IMR-90 (cell line): ENCODE measurements around the gene NR2F2. TPM values are rescaled to one million over a fixed set of nuclear protein-coding genes. Genes with fewer than 3 reads are reported as not detected.

Experiments used
- ATAC-seq: fragments of 200-7000 bp; cut with Tn5 transposase; 2 replicates; pipeline ENCODE4 v1.9.1; 2020; ENCODE audit warnings: low read depth, mild to moderate bottlenecking, moderate library complexity
- BruUV-seq: library from RNA; stranded (reverse); fragments of 400-500 nt; replicated peaks from 2 replicates; lab custom pipeline; 2021; lab: Mats Ljungman, UMichigan
- CTCF ChIA-PET: fragments of 300-600 bp; formaldehyde crosslinking; extraction: SDS; loops from one replicate; lab custom pipeline; 2021; ENCODE audit warnings: antibody characterized with exemption; lab: Yijun Ruan, JAX
- POLR2A ChIA-PET: fragments of 300-600 bp; sonication (Branson Sonifier 250); formaldehyde crosslinking; loops from one replicate; lab custom pipeline; 2022; ENCODE audit warnings: antibody characterized with exemption; ENCODE audit not compliant: unreplicated experiment; lab: Charles Lee
- DNase-seq: peaks from one replicate; pipeline ENCODE4 v3.0.0; 2013
- H2AFZ ChIP-seq: replicated peaks from 2 replicates; pipeline ENCODE3; 2013; ENCODE audit warnings: low read length, mild to moderate bottlenecking; ENCODE audit not compliant: poor library complexity
- H2AK5ac ChIP-seq: 2 replicates; pipeline ENCODE4 v1.6.1; 2013; ENCODE audit warnings: low read depth, low read length, inconsistent platforms
- H2AK9ac ChIP-seq: replicated peaks from 2 replicates; pipeline ENCODE3; 2013; ENCODE audit warnings: mild to moderate bottlenecking, low read depth, low read length, moderate library complexity; ENCODE audit not compliant: poor library complexity
- H2BK120ac ChIP-seq: 2 replicates; pipeline ENCODE4 v1.6.1; 2013; ENCODE audit warnings: low read depth, low read length, inconsistent platforms
- H2BK15ac ChIP-seq: 3 replicates; pipeline ENCODE4 v1.6.1; 2013; ENCODE audit warnings: low read depth, low read length, inconsistent platforms
- H2BK20ac ChIP-seq: 2 replicates; pipeline ENCODE4 v1.6.1; 2013; ENCODE audit warnings: low read depth, mild to moderate bottlenecking, inconsistent platforms, low read length, moderate library complexity
- H2BK5ac ChIP-seq: 2 replicates; pipeline ENCODE4 v1.6.1; 2013; ENCODE audit warnings: mild to moderate bottlenecking, low read depth, low read length, inconsistent platforms; ENCODE audit not compliant: poor library complexity, severe bottlenecking
- H3K14ac ChIP-seq: replicated peaks from 2 replicates; pipeline ENCODE4 v1.6.1; 2013; ENCODE audit warnings: low read depth, low read length, inconsistent platforms
- H3K18ac ChIP-seq: 2 replicates; pipeline ENCODE4 v1.6.1; 2013; ENCODE audit warnings: low read depth, low read length, control low read depth
- H3K23ac ChIP-seq: 2 replicates; pipeline ENCODE4 v1.6.1; 2013; ENCODE audit warnings: low read depth, low read length, inconsistent platforms
- H3K27ac ChIP-seq: 2 replicates; pipeline ENCODE4 v1.5.1; 2013; ENCODE audit warnings: mild to moderate bottlenecking, control low read depth, low read length; ENCODE audit not compliant: insufficient read depth
- H3K27me3 ChIP-seq: 2 replicates; pipeline ENCODE4 v1.6.1; 2013; ENCODE audit warnings: low read length; ENCODE audit not compliant: control insufficient read depth, insufficient read depth
- H3K36me3 ChIP-seq: 2 replicates; pipeline ENCODE4 v1.6.1; 2013; ENCODE audit warnings: low read length, mixed read lengths; ENCODE audit not compliant: control insufficient read depth, insufficient read depth
- H3K4ac ChIP-seq: 2 replicates; pipeline ENCODE4 v1.6.1; 2013; ENCODE audit warnings: low read depth, low read length, inconsistent platforms
- H3K4me1 ChIP-seq: 2 replicates; pipeline ENCODE4 v1.6.1; 2013; ENCODE audit warnings: low read length, mixed read lengths; ENCODE audit not compliant: control insufficient read depth, insufficient read depth
- H3K4me2 ChIP-seq: 2 replicates; pipeline ENCODE4 v1.6.1; 2013; ENCODE audit warnings: low read depth, mild to moderate bottlenecking, control low read depth, low read length, moderate library complexity
- H3K4me3 ChIP-seq: 2 replicates; pipeline ENCODE4 v1.5.1; 2013; ENCODE audit warnings: low read depth, mild to moderate bottlenecking, control low read depth, low read length, moderate library complexity; ENCODE audit not compliant: insufficient read depth
- H3K56ac ChIP-seq: 2 replicates; pipeline ENCODE4 v1.6.1; 2013; ENCODE audit warnings: low read length, inconsistent platforms; ENCODE audit not compliant: insufficient read depth; ENCODE audit errors: extremely low read depth
- H3K79me1 ChIP-seq, 2 experiments: 2 replicates each; pipeline ENCODE4 v1.6.1; 2013; ENCODE audit warnings: low read length in 2 of 2, inconsistent platforms in 1 of 2, low read depth in 1 of 2
- H3K9ac ChIP-seq: 2 replicates; pipeline ENCODE4 v1.6.1; 2013; ENCODE audit warnings: low read depth, low read length, control low read depth
- H3K9me1 ChIP-seq: 2 replicates; pipeline ENCODE4 v1.6.1; 2013; ENCODE audit warnings: low read length, inconsistent platforms; ENCODE audit not compliant: insufficient read depth
- H3K9me3 ChIP-seq: 2 replicates; pipeline ENCODE4 v1.6.1; 2013; ENCODE audit warnings: low read length; ENCODE audit not compliant: control insufficient read depth, insufficient read depth
- H4K20me1 ChIP-seq: 2 replicates; pipeline ENCODE4 v1.6.1; 2013; ENCODE audit warnings: low read length, inconsistent platforms; ENCODE audit not compliant: insufficient read depth
- H4K5ac ChIP-seq: 2 replicates; pipeline ENCODE4 v1.6.1; 2013; ENCODE audit warnings: mild to moderate bottlenecking, low read depth, low read length, control low read depth
- H4K8ac ChIP-seq, 2 experiments: 2 replicates each; pipeline ENCODE4 v1.6.1; 2013; ENCODE audit warnings: low read depth in 2 of 2, low read length in 2 of 2, control low read depth in 1 of 2, inconsistent platforms in 1 of 2
- H4K91ac ChIP-seq: 2 replicates; pipeline ENCODE4 v1.6.1; 2013; ENCODE audit warnings: low read depth, low read length, inconsistent platforms; ENCODE audit not compliant: insufficient read depth
- BHLHE40 ChIP-seq: fragments of 150-350 bp; IDR thresholded peaks from 2 replicates; pipeline ENCODE4 v1.6.1; 2016; ENCODE audit warnings: mild to moderate bottlenecking, low read depth, low read length
- CEBPB ChIP-seq: IDR thresholded peaks from 2 replicates; pipeline ENCODE4 v1.6.1; 2012; ENCODE audit warnings: low read depth, low read length, improper control_type of control experiment
- CHD1 ChIP-seq: IDR thresholded peaks from 2 replicates; pipeline ENCODE4 v1.6.1; 2012; ENCODE audit warnings: low read depth, low read length, improper control_type of control experiment
- FOS ChIP-seq: fragments of 150-350 bp; IDR thresholded peaks from 2 replicates; pipeline ENCODE4 v1.6.1; 2016; ENCODE audit warnings: low read depth, low read length
- MAFK ChIP-seq: IDR thresholded peaks from 2 replicates; pipeline ENCODE4 v1.6.1; 2012; ENCODE audit warnings: low read depth, low read length, improper control_type of control experiment
- MAZ ChIP-seq: IDR thresholded peaks from 2 replicates; pipeline ENCODE4 v1.6.1; 2012; ENCODE audit warnings: low read depth, mild to moderate bottlenecking, low read length, improper control_type of control experiment, moderate library complexity, borderline replicate concordance
- MXI1 ChIP-seq: IDR thresholded peaks from 2 replicates; pipeline ENCODE4 v1.6.1; 2012; ENCODE audit warnings: low read depth, mild to moderate bottlenecking, low read length, moderate library complexity, borderline replicate concordance
- NFE2L2 ChIP-seq: fragments of 150-350 bp; IDR thresholded peaks from 2 replicates; pipeline ENCODE4 v1.6.1; 2016; ENCODE audit warnings: low read depth, mild to moderate bottlenecking, low read length
- POLR2A ChIP-seq: IDR thresholded peaks from 2 replicates; pipeline ENCODE4 v1.6.1; 2012; ENCODE audit warnings: mild to moderate bottlenecking, low read depth, low read length
- RAD21 ChIP-seq: IDR thresholded peaks from 2 replicates; pipeline ENCODE4 v1.6.1; 2012; ENCODE audit warnings: low read length, improper control_type of control experiment
- RCOR1 ChIP-seq: IDR thresholded peaks from 2 replicates; pipeline ENCODE4 v1.6.1; 2012; ENCODE audit warnings: mild to moderate bottlenecking, low read length, improper control_type of control experiment; ENCODE audit not compliant: insufficient replicate concordance
- RFX5 ChIP-seq: IDR thresholded peaks from 2 replicates; pipeline ENCODE4 v1.8.0; 2012; ENCODE audit warnings: low read depth, mild to moderate bottlenecking, low read length, moderate library complexity
- SMC3 ChIP-seq: fragments of 150-350 bp; IDR thresholded peaks from 2 replicates; pipeline ENCODE4 v1.6.1; 2016; ENCODE audit warnings: low read depth, mild to moderate bottlenecking, antibody characterized with exemption, low read length, moderate library complexity
- WGBS, 2 experiments: methylation state at CpG; one replicate each; pipeline versions ENCODE4 v1.1.5 to v1.1.7; 2013; ENCODE audit warnings: missing lambda C conversion rate in 2 of 2; ENCODE audit not compliant: insufficient read length in 1 of 2; ENCODE audit errors: extremely low coverage in 2 of 2; 5-methylcytosine and 5-hydroxymethylcytosine counted together
- dilution Hi-C: fragments of 300-500 bp; cut with HindIII; formaldehyde crosslinking; loops from one replicate; pipeline ENCODE4 v1.14.3; 2018; ENCODE audit warnings: low sequenced_read_pairs; ENCODE audit not compliant: unreplicated experiment
- in situ Hi-C: fragments of 300-500 bp; cut with MboI; formaldehyde crosslinking; loops from 3 replicates; pipeline ENCODE4 v1.14.3; 2019; ENCODE audit warnings: low sequenced_read_pairs, inconsistent platforms, mixed read lengths
- intact Hi-C: fragments of 100-400 bp; cut with micrococcal nuclease; formaldehyde crosslinking; loops from 2 replicates; pipeline ENCODE4 v1.10.0; 2022
- polyA plus RNA-seq, 3 experiments: library from polyadenylated mRNA; depleted of rRNA; stranded (reverse); fragments of >200 nt; gene quantifications; 2 replicates each; pipeline ENCODE4 v1.2.3, GENCODE V29; 2012; ENCODE audit warnings: low replicate concordance in 1 of 3
- total RNA-seq: library from RNA; depleted of rRNA; stranded (reverse); fragments of >200 nt; gene quantifications from 2 replicates; pipeline ENCODE4 v1.2.3, GENCODE V29; 2012
- TF ChIP-seq, protein P1 (sequence below): fragments of 150-350 bp; IDR thresholded peaks from 2 replicates; pipeline ENCODE4 v1.6.1; 2016; ENCODE audit warnings: low read depth, mild to moderate bottlenecking, low read length, moderate library complexity, borderline replicate concordance
- TF ChIP-seq, protein P2 (sequence below): fragments of 150-350 bp; IDR thresholded peaks from 2 replicates; pipeline ENCODE4 v1.6.1; 2017; ENCODE audit warnings: mild to moderate bottlenecking, antibody characterized with exemption, low read length, low read depth

Gene NR2F2
- total and polyA plus RNA-seq, 2 of the 4 experiments (the other 2 are of a cell fraction): 20.3 to 161 TPM

DNA sequence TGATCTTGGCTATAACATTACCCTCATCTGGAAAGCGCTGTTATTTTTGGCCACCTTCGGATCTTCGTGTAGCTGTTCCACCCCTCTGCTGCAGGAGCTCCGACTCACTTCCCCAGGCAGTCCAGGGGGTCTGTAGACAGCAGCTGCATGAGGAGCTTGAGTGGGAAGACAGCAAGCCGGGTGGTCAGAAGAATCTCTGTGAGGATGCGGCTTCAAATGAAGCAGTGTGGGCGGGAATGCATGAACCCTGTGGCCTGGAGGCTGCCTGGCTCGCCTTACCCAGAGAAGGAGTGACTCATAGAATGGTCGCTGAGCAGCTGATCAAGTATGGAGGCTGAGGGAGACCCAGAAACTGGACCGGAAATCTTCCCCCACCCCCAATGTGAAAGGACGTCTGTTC, 45.2 kb upstream of the NR2F2 start:
- no peaks in the 10 kb centered on the region for H4K20me1 ChIP-seq
- CTCF ChIA-PET: interaction anchor here (1.0 to 1.4 kb wide), 3 partner anchors 9 to 42 kb away, joined by 4 to 8 read pairs (median 4); no protein-coding TSS in a partner anchor
- TF ChIP-seq, protein P1, sequence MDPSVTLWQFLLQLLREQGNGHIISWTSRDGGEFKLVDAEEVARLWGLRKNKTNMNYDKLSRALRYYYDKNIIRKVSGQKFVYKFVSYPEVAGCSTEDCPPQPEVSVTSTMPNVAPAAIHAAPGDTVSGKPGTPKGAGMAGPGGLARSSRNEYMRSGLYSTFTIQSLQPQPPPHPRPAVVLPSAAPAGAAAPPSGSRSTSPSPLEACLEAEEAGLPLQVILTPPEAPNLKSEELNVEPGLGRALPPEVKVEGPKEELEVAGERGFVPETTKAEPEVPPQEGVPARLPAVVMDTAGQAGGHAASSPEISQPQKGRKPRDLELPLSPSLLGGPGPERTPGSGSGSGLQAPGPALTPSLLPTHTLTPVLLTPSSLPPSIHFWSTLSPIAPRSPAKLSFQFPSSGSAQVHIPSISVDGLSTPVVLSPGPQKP: no peak
- TF ChIP-seq SMC3 (peak; percentile 10; the same call in 1 of the 2 replicates), POLR2A (peak; percentile 53; the same call in 1 of the 2 replicates), RCOR1 (peak; percentile 89), NFE2L2 (no peak), CHD1 (no peak), RAD21 (peak; percentile 15; the same call in 1 of the 2 replicates), FOS (peak; percentile 92), CEBPB (no peak), MXI1 (peak; percentile 50; the same call in 1 of the 2 replicates), MAZ (no peak), MAFK (no peak), BHLHE40 (peak; percentile 79), RFX5 (no peak)
- TF ChIP-seq, protein P2, sequence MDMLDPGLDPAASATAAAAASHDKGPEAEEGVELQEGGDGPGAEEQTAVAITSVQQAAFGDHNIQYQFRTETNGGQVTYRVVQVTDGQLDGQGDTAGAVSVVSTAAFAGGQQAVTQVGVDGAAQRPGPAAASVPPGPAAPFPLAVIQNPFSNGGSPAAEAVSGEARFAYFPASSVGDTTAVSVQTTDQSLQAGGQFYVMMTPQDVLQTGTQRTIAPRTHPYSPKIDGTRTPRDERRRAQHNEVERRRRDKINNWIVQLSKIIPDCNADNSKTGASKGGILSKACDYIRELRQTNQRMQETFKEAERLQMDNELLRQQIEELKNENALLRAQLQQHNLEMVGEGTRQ: peak; percentile 53

More for the DNA sequence above, 45.2 kb upstream of the NR2F2 start:
- BruUV-seq: no TSS peak
- peak overlapping the region; percentile 81 for H4K91ac ChIP-seq
- peak overlapping the region; percentile 90 for H2AFZ ChIP-seq
- peaks cover 3% of the 10 kb centered on the region; the same call in 1 of the 2 replicates for H3K9me1 ChIP-seq
- peaks cover 4% of the 10 kb centered on the region; the same call in 1 of the 2 replicates for H3K36me3 ChIP-seq
- peaks cover 7% of the 10 kb centered on the region; the same call in 1 of the 2 replicates for H3K4me1 ChIP-seq
- H3K27me3 ChIP-seq: no peaks in the 10 kb centered on the region
- peak overlapping the region; percentile 78 for H2AK9ac ChIP-seq
- dilution Hi-C loops: no loop called here
- H3K56ac ChIP-seq: peak overlapping the region; percentile 19; the same call in 1 of the 2 replicates
- peak overlapping the region; percentile 79 for H2BK5ac ChIP-seq
- intact Hi-C loops: no loop called here
- peak overlapping the region; percentile 87; the same call in 1 of the 2 replicates for H3K23ac ChIP-seq
- H3K4ac ChIP-seq: peak overlapping the region; percentile 97
- H2BK15ac ChIP-seq: peak overlapping the region; percentile 56; the same call in 2 of the 3 replicates
- DNase-seq: peak; percentile 99
- in situ Hi-C loops: no loop called here
- WGBS, 2 experiments: no CpG with 5 or more reads among the region's 11 CpGs
- H3K4me3 ChIP-seq: no peak overlapping the region; the same call in 1 of the 2 replicates
- ATAC-seq: peak; percentile 98
- peak overlapping the region; percentile 56 for H3K27ac ChIP-seq
- peak overlapping the region; percentile 26 for H3K4me2 ChIP-seq
- H3K9ac ChIP-seq: no peak overlapping the region
- peak overlapping the region; percentile 44 for H3K18ac ChIP-seq
- H3K9me3 ChIP-seq: no peaks in the 10 kb centered on the region
- peak overlapping the region; percentile 57; the same call in 1 of the 2 replicates for H4K5ac ChIP-seq
- H3K14ac ChIP-seq: peak overlapping the region; percentile 89
- peak overlapping the region; percentile 9 to 85 for H4K8ac ChIP-seq
- peak overlapping the region; percentile 96 for H2BK20ac ChIP-seq
- peak overlapping the region; percentile 98 for H2BK120ac ChIP-seq
- POLR2A ChIA-PET: interaction anchor here (0.9 to 1.0 kb wide), 2 partner anchors 11 to 55 kb away, joined by 4 to 10 read pairs; no protein-coding TSS in a partner anchor
- H3K79me1 ChIP-seq: peaks cover 10 to 26% of the 10 kb centered on the region in 2 experiments; a peak in 3 of 4 replicates
- peak overlapping the region; percentile 85 for H2AK5ac ChIP-seq
